DND-41 (cell line): Measurements from ENCODE around the gene PHKB.

ENCODE experiments used
- ATAC-seq: fragments of 200-7000 bp; cut with Tn5 transposase; 3 replicates; pipeline ENCODE4 v1.9.1; 2021; ENCODE audit warnings: low read depth; ENCODE audit not compliant: insufficient read depth
- DNase-seq: peaks from one replicate; pipeline ENCODE4 v3.0.0-alpha.2; 2020
- H2AFZ ChIP-seq: 2 replicates; pipeline ENCODE4 v1.6.0; 2012; ENCODE audit warnings: low read depth, low read length
- H3K27ac ChIP-seq: 2 replicates; pipeline ENCODE4 v1.5.1; 2012; ENCODE audit warnings: low read length, inconsistent platforms
- H3K27me3 ChIP-seq: fragments of 200-600 bp; sonication (generic); 2 replicates; pipeline ENCODE4 v1.6.0; 2012; ENCODE audit warnings: low read length, mild to moderate bottlenecking, inconsistent platforms; ENCODE audit not compliant: insufficient read depth, poor library complexity
- H3K36me3 ChIP-seq: 2 replicates; pipeline ENCODE4 v1.5.1; 2012; ENCODE audit warnings: low read length, inconsistent platforms; ENCODE audit not compliant: insufficient read depth
- H3K4me1 ChIP-seq: 2 replicates; pipeline ENCODE4 v1.5.1; 2012; ENCODE audit warnings: mild to moderate bottlenecking, low read length; ENCODE audit not compliant: insufficient read depth
- H3K4me2 ChIP-seq: 2 replicates; pipeline ENCODE4 v1.6.0; 2012; ENCODE audit warnings: mild to moderate bottlenecking, moderate library complexity, low read length, inconsistent platforms; ENCODE audit not compliant: insufficient read depth
- H3K4me3 ChIP-seq, 2 experiments: fragments of 200-600 bp in 1 of 2; shearing (Covaris generic) in 1 of 2; 2 replicates each; pipeline ENCODE4 v1.5.1; 2012 to 2016; ENCODE audit warnings: inconsistent platforms in 2 of 2, low read length in 2 of 2, mild to moderate bottlenecking in 2 of 2, low read depth in 1 of 2, moderate library complexity in 1 of 2
- H3K79me2 ChIP-seq: 2 replicates; pipeline ENCODE4 v1.6.0; 2012; ENCODE audit warnings: low read length, inconsistent platforms; ENCODE audit not compliant: insufficient read depth
- H3K9ac ChIP-seq: 2 replicates; pipeline ENCODE4 v1.6.0; 2012; ENCODE audit warnings: low read depth, mild to moderate bottlenecking, inconsistent platforms, low read length, moderate library complexity
- H3K9me3 ChIP-seq: 2 replicates; pipeline ENCODE4 v1.5.1; 2012; ENCODE audit warnings: low read length, moderate library complexity, mild to moderate bottlenecking, inconsistent platforms; ENCODE audit not compliant: insufficient read depth, severe bottlenecking
- H4K20me1 ChIP-seq: 2 replicates; pipeline ENCODE4 v1.6.0; 2012; ENCODE audit warnings: low read length; ENCODE audit not compliant: insufficient read depth
- EZH2 ChIP-seq: IDR thresholded peaks from 3 replicates; pipeline ENCODE4 v1.6.1; 2012; ENCODE audit warnings: borderline replicate concordance, low read depth, mild to moderate bottlenecking, moderate library complexity, low read length, inconsistent platforms; ENCODE audit not compliant: severe bottlenecking
- TF ChIP-seq, protein P1 (sequence below): IDR thresholded peaks from 2 replicates; pipeline ENCODE4 v1.5.1; 2012; ENCODE audit warnings: borderline replicate concordance, low read length, moderate library complexity, mild to moderate bottlenecking; ENCODE audit not compliant: poor library complexity, severe bottlenecking; ENCODE audit errors: extremely low read depth

The PHKB gene

DNA sequence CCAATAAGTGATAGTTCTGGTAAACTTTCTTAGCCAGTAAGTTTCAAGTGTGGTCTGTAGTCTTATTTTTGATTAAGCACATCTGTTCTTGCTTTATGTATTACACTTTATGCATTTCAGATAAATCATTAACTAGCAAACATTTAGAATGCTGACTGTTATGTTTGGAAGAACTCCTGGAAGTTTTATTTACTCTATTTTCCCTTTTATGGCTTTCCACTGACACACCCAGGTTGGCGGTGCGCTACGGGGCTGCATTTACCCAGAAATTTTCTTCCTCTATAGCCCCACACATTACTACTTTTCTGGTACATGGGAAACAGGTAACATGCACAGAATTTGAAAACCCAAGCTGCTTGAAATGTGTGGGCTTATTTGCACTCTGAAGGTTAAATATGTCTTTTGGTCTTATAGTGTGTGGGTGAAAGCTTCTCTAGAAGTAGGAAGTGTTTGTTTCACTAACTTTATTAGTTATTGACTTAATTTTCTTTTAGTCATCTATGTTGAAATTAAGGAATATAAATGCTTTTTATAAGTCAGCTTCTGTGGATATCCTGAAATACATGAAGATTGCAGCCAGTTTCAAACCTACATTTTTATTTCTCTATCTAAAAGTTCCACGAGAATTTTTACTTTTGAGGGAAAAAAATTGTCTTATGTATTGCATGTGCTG is 203.7 kb downstream of the PHKB start:
- Histone ChIP-seq H2AFZ (no peak overlapping the region), H3K9ac (no peak overlapping the region), H3K27ac (no peak overlapping the region), H3K4me3 (no peak overlapping the region), H4K20me1 (no peaks in the 10 kb centered on the region), H3K9me3 (no peaks in the 10 kb centered on the region), H3K27me3 (no peaks in the 10 kb centered on the region), H3K4me2 (no peak overlapping the region), H3K36me3 (peaks cover 33% of the 10 kb centered on the region), H3K4me1 (no peaks in the 10 kb centered on the region), H3K79me2 (no peaks in the 10 kb centered on the region)
- ATAC-seq (no peak), DNase-seq (no peak)
- TF ChIP-seq EZH2, result no peak
- TF ChIP-seq, protein P1, sequence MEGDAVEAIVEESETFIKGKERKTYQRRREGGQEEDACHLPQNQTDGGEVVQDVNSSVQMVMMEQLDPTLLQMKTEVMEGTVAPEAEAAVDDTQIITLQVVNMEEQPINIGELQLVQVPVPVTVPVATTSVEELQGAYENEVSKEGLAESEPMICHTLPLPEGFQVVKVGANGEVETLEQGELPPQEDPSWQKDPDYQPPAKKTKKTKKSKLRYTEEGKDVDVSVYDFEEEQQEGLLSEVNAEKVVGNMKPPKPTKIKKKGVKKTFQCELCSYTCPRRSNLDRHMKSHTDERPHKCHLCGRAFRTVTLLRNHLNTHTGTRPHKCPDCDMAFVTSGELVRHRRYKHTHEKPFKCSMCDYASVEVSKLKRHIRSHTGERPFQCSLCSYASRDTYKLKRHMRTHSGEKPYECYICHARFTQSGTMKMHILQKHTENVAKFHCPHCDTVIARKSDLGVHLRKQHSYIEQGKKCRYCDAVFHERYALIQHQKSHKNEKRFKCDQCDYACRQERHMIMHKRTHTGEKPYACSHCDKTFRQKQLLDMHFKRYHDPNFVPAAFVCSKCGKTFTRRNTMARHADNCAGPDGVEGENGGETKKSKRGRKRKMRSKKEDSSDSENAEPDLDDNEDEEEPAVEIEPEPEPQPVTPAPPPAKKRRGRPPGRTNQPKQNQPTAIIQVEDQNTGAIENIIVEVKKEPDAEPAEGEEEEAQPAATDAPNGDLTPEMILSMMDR, result no peak

DNA sequence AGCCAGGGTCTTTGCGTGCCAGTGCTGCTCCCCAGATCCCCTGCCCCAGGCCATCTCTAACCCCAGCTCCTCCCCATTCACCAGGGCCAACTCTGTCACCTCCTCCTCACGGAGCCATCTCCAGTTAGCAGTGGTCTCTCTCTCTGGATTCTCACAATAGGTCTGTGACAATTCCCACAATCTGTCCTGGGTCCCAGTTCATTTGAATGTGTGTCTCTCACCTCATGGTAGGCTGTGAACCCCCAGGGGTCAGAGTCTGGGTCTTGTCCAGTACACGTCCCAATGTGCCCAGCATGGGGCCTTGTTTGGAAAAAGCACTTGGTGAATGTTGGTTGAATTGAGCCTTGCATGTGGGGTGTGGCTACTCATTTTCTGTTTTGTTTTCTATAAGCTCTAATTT is 205.3 kb downstream of the PHKB start:
- Histone ChIP-seq H3K9me3 (no peaks in the 10 kb centered on the region), H3K4me1 (no peaks in the 10 kb centered on the region), H3K36me3 (peaks cover 21% of the 10 kb centered on the region), H3K9ac (no peak overlapping the region), H3K27me3 (no peaks in the 10 kb centered on the region), H3K4me2 (no peak overlapping the region), H4K20me1 (no peaks in the 10 kb centered on the region), H2AFZ (no peak overlapping the region), H3K4me3 (no peak overlapping the region), H3K79me2 (no peaks in the 10 kb centered on the region), H3K27ac (no peak overlapping the region)
- ATAC-seq, result no peak
- TF ChIP-seq, protein P1, result no peak
- no peak for TF ChIP-seq EZH2
- DNase-seq, result no peak

- H3K4me2 ChIP-seq, result no peak overlapping the region
- ATAC-seq (no peak), DNase-seq (no peak)
- peaks cover 16% of the 10 kb centered on the region for H3K36me3 ChIP-seq
- H3K9me3 ChIP-seq, result no peaks in the 10 kb centered on the region
- no peaks in the 10 kb centered on the region for H3K4me1 ChIP-seq
- no peak overlapping the region for H2AFZ ChIP-seq
- H3K79me2 ChIP-seq, result no peaks in the 10 kb centered on the region
- no peak overlapping the region for H3K27ac ChIP-seq
- TF ChIP-seq, protein P1, result no peak
- TF ChIP-seq EZH2, result no peak
- H4K20me1 ChIP-seq, result no peaks in the 10 kb centered on the region
- no peak overlapping the region for H3K9ac ChIP-seq
- H3K27me3 ChIP-seq, result no peaks in the 10 kb centered on the region
- H3K4me3 ChIP-seq, result no peak overlapping the region
Measured at GRCh38 chr16:47667956-47668355, 206.8 kb downstream of the PHKB start.
